Measurements from ENCODE around the gene RRAGC.

The RRAGC gene

DNA sequence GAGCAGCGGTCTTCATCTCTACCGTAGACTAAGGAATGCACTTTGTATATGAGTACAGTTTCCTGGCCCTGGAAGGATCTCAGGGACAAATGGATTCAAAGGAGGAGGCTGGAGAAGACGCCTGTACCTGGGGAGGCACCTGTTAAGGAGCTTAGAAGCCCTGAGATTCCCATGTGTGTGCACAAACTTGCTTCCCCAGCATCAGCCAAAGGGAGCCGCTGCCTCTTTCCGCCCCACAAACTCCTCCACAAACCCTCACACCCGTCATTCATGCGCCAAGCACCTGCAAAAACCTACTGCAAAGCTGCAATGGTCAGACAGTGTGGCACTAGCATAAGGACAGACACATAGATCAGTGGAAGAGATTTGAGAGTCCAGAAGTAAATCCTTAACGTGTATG is 54.5 kb downstream of the RRAGC start:
- no peak overlapping the region for H3K4me3 ChIP-seq (ENCODE audit: low read depth, low read length)
- TF ChIP-seq CTCF (IDR thresholded peaks at IDR 0.05; ENCODE audit: borderline replicate concordance, insufficient read depth, low read depth, low read length), result no peak

GRCh38 chr1:38804062-38804886 is 55.3 kb downstream of the RRAGC start:
- H3K4me3 ChIP-seq (ENCODE audit: low read depth, low read length), result no peak overlapping the region
- no peak for TF ChIP-seq CTCF (IDR thresholded peaks at IDR 0.05; ENCODE audit: borderline replicate concordance, insufficient read depth, low read depth, low read length)

GRCh38 chr1:38803647-38804046 is 55.9 kb downstream of the RRAGC start:
- no peak for TF ChIP-seq CTCF (IDR thresholded peaks at IDR 0.05; ENCODE audit: borderline replicate concordance, insufficient read depth, low read depth, low read length)
- no peak overlapping the region for H3K4me3 ChIP-seq (ENCODE audit: low read depth, low read length)

- no peak for TF ChIP-seq CTCF (IDR thresholded peaks at IDR 0.05; ENCODE audit: borderline replicate concordance, insufficient read depth, low read depth, low read length)
- no peak overlapping the region for H3K4me3 ChIP-seq (ENCODE audit: low read depth, low read length)
These were observed 58.6 kb downstream of the RRAGC start for GRCh38 chr1:38800720-38801671.

DNA sequence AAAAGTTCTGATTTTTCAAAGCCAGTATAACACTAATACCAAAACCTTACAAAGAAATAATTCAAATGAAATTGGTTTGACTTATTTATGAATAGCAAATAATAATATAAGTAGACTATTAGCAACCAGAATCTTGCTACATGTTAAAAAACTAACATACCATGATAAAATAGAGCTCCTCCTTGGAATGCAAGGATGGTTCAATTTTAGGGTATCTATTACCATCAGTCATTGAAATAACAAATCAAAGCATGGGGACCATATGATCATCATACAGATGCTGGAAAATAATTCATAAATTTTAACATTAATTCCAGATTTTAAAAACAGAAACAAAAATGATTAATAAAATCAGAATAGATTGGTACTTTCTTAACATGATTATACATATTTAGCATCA is 66.3 kb downstream of the RRAGC start:
- no peak for TF ChIP-seq CTCF (IDR thresholded peaks at IDR 0.05; ENCODE audit: borderline replicate concordance, insufficient read depth, low read depth, low read length)
- no peak overlapping the region for H3K4me3 ChIP-seq (ENCODE audit: low read depth, low read length)

GRCh38 chr1:38791892-38792291 is 67.7 kb downstream of the RRAGC start:
- H3K4me3 ChIP-seq (ENCODE audit: low read depth, low read length), result no peak overlapping the region
- no peak for TF ChIP-seq CTCF (IDR thresholded peaks at IDR 0.05; ENCODE audit: borderline replicate concordance, insufficient read depth, low read depth, low read length)
